HG03159 (cell line): ENCODE results near the gene MAP10.
"Not testable (repeated sequence)": the region's sequence is repeated elsewhere in the genome, so short reads cannot be mapped to it uniquely, and the experiment has no call there.

Source experiments
- ATAC-seq: cut with Tn5 transposase; IDR thresholded peaks from one replicate; pipeline ENCODE4 v1.9.1; 2021; ENCODE audit warnings: mild to moderate bottlenecking, moderate library complexity; ENCODE audit not compliant: unreplicated experiment

Gene MAP10

DNA sequence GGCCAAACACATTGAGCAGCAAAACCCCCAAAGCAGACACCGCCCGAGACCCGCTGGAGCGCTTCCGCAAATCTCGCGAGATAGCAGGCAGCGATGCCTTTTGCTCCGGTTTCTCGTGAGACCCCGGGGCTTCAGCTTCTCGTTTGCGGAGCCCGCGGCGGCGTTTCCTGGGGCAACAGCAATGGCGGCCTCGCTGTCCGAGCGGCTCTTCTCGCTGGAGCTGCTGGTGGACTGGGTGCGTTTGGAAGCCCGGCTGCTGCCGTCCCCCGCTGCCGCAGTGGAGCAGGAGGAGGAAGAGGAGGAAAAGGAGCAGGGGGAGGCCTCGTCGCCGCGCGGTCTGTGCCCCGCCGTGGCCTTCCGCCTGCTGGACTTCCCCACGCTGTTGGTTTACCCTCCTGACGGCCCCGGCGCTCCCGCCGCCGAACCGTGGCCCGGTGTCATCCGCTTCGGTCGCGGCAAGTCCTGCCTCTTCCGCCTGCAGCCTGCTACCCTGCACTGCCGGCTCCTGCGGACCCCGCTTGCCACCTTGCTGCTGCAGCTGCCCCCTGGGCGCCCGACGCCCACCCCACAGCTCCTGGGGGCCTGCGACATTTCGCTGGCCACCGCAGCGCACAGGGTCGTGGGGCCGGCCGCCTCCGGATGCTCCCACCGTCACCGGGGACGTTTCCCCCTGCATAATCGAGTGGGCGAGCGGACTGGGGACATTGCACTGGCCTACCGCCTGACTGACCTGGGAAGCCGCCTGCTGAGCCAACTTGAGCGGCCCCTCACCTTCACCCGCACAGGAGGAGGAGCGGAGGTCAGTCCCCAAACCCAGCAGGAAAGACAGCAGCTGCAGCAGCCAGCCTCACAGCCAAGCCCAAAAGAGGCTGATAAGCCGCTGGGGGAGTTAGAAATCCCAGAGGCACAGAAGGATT is at the start of gene MAP10:
Gene MAP10 (plus strand): TSS at position 148 of the 917 bp plus-strand sequence. CDS start 34 bp downstream, at position 182.
- ATAC-seq: peak; percentile 95

DNA sequence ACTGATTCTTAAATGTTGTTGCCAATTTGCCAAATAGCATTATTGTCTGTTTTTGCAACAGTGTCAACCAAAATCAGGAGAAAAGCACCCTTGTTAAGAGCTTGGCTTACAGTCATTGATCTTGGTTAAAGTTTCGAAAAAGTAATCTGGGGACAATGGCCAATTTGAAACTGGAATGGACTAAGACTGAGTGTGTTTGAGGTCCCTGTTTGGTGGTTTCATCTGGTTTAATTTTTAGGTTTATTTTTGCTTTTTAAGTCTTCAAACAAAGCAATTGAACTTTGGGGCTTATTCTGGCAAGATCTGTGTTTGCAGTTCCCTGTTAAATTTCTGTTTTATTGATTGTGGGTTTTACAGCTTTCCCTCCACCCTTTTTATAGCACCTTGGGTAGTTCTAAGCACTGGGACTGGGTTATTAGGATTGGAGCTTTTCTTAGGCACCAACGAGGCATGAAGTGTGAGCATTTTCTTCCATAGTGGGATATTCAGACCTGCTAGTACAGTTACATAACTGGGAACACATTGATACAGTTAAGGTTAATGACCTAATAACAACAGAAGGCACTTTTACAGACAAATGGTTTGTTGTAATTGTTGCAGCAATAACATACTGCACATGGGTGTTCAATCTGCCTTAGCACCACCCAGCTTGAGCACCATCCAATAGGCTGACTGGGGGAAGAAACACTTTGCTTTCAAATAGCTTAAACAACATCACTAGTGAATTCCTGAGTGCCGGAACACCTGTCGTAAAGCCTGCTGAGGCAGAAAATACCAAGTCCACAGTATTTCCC is 40.6 kb upstream of the MAP10 start:
- ATAC-seq: no peak

DNA sequence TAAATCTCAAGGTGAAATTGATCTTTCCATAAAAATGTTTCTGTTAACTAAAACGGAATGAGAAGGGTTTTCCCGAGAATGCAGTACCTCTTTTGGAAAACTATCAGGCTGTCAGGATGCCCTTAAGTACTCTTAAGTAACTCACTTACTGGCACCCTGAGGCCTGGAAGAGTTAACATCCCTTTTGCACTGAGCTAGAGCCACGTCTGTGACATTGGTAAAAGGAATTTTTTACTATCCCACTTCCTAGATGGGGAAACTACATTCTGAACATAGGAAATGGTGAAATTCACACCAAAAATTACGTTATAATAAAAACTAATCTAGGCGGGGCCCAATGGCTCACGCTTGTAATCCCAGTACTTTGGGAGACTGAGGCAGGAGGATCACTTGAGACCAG is 39.7 kb upstream of the MAP10 start:
- ATAC-seq: no peak

- peak; percentile 52 for ATAC-seq
These were observed 38.9 kb upstream of the MAP10 start for GRCh38 chr1:232766241-232766890.

DNA sequence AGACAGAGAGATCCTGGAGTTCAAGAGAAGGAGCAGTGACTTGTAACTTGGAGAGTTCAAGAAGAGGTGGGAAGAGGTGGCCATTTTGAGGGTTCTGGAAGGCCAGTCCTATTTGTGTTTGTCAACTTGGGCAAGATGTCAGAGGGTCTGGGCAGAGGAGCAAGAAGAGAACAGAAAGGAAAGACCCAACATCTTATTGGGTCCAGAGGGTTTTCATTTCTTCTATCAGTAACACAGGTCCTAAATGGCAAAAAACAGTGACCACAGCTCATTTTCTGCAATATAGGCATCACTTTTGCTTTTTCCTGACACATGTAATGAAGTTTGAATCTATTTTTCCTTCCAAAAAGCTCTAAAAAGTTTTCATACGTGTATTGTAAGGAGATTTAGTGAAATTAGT is 38.3 kb upstream of the MAP10 start:
- ATAC-seq: no peak

DNA sequence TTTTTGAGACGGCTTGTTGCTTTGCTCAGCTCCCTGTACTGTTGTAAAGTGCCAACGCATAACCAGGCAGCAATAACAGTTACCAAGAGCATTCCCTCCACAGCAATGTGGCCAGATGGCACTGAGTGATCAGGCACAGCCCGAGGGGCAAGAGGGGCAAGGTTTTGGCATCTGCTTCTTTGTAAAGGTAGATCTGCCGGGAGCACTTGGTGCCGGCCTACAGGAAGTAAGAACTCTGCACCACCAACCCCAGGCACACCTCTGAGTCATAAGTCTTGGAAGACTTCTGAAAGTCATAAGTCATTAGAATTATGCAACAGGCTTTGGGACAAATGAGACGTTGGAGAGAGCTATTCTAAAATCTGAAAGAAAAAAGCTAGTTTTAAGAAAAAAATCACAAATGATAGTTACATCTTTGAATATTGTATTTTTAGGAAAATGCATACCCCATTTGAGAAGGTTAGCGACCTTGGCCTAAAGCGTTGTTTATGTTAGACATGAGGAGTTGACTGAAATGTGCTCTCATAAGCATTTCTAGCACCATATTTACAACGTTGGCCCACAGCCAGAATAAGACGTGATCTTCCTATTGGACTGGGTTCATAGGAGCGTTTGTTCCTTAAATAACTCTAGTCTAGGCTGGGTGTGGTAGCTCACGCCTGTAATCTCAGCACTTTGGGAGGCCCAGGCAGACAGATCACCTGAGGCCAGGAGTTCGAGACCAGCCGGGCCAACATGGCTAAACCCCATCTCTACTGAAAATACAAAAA is 37.7 kb upstream of the MAP10 start:
- ATAC-seq: no peak

DNA sequence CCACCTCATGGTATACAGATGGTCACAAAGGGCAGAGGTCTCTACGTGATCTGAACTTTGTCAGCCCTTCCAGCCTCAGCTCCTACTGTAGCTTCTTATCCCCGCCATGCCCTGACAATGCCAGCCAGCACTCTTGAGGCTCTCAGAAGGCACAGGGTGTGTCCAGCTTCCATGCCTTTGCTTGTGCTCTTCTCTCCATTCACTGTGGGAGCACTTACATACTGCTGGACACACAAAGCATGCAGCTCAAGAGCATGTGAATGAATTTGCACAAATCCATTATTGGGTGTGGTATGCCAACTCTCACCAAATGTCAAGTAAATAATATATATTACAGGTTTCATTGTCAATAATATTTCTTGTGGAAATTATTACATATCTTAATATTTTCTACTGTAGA is 36.4 kb upstream of the MAP10 start:
- ATAC-seq: no peak

- no peak for ATAC-seq
These were observed 35.5 kb upstream of the MAP10 start for GRCh38 chr1:232769733-232770132.

- ATAC-seq: no peak
These were observed 31.5 kb upstream of the MAP10 start for GRCh38 chr1:232773752-232774151.

GRCh38 chr1:232776526-232777106 is 28.6 kb upstream of the MAP10 start:
- no peak for ATAC-seq

- no peak for ATAC-seq
These were observed 24.9 kb upstream of the MAP10 start for GRCh38 chr1:232780354-232780753.

DNA sequence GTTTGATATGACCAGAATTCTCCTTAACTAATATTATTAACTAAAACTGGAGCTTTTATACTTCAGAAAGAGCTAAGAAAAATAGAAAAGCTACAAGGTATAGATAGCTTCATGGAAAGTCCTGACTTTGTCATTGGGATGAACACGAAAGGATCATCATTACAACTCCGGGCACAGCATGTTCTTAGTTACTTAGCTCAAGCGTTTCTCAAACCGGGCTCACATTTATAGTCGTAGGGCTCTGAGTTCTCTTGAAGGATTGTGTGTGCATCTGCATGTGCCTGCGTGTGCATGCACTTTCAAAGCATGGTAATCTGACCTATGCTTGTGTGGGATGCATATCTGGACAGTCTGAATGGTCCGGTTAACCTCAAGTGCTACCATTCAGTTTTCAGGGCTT is 20.4 kb upstream of the MAP10 start:
- no peak for ATAC-seq

- ATAC-seq: not testable (repeated sequence)
These were observed 19.6 kb upstream of the MAP10 start for GRCh38 chr1:232785630-232786029.

DNA sequence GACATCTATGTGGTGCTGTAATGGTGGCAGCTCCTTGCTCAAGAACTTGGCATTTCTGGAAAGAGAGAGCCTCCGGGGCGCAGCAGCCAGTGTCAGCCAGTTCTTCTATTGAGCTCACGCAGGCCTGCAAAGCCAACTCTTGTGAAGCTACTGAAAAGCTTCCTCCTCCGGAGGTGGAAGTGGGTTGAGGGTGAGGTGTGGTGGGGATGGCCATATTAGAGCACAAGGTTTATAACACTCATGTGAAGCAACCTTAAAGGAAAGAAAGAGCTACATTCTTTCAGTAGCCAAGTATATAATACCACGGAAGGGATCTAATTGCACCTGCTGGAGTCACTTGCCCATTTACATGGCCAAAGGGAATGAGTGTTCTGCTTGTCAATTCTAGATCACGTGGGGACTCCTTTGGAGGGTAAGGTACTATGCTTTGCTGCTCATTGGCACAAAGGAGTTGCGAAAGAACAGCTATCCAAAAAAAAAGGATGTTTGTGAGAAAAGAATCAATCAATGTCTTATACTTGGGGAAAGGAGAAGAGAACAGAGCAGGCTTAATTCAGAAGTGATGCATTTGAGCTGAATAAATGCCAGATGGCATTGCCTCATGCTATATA is 18.3 kb upstream of the MAP10 start:
- ATAC-seq: no peak

- ATAC-seq: no peak
These were observed 16.9 kb upstream of the MAP10 start for GRCh38 chr1:232788235-232788872.

GRCh38 chr1:232789651-232790050 is 15.6 kb upstream of the MAP10 start:
- ATAC-seq: no peak

- no peak for ATAC-seq
These were observed 12.3 kb upstream of the MAP10 start for GRCh38 chr1:232792949-232793348.

GRCh38 chr1:232793944-232794343 is 11.3 kb upstream of the MAP10 start:
- no peak for ATAC-seq

- ATAC-seq: no peak
These were observed 9.6 kb upstream of the MAP10 start for GRCh38 chr1:232795497-232796053.
